Measurements from ENCODE around the gene FAM107A. TPM values are rescaled to one million over a fixed set of nuclear protein-coding genes. Genes with fewer than 3 reads are reported as not detected.
A peak's percentile ranks its signal among the peaks of the same experiment; 100 is the strongest.
"Not testable (repeated sequence)": the region's sequence is repeated elsewhere in the genome, so short reads cannot be mapped to it uniquely, and the experiment has no call there.

The FAM107A gene
- total RNA-seq, 2 experiments from 2014 or later, result not detected

DNA sequence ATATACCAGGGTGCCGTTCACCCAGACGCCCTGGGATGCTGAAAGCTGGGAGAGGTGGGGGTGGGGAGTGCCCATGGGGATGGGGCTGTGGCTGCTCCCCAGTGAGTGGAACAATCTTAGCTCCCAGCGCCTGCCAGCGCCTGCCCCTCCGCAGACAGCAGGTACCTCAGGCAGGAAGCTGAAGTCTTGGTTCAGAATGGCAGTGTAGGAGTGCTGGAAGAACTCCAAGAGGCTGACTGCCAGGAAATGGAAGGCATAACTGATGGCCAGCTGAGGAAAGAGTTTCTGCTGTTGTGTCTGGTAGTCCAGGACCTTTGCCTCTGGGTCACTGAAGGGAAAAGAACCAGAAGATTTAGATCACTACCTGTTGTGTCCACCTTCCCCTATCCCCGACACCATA, 48.6 kb downstream of the FAM107A start:
- Mint-ChIP-seq H3K36me3 (ENCODE audit: low read depth) (no peaks in the 10 kb centered on the region), H3K27ac (no peak overlapping the region), H3K27me3 (no peaks in the 10 kb centered on the region), H3K4me1 (ENCODE audit: low read depth) (peaks cover 7% of the 10 kb centered on the region), H3K9me3 (no peaks in the 10 kb centered on the region), H3K4me3 (no peak overlapping the region)
- peaks cover 8% of the 10 kb centered on the region for H3K4me1 ChIP-seq (ENCODE audit: insufficient read depth, low read length)
- intact Hi-C loops (cut with DNase I, micrococcal nuclease), result no loop called here
- H3K27ac ChIP-seq (ENCODE audit: low read depth in 1 of 2, low read length in 2 of 2), result no peak overlapping the region
- no peak overlapping the region for H3K4me3 ChIP-seq (ENCODE audit: low read length)
- H3K9me3 ChIP-seq (ENCODE audit: control insufficient read depth in 1 of 2, insufficient read depth in 1 of 2, low read length in 2 of 2), result no peaks in the 10 kb centered on the region
- ChIA-PET POLR2A (no interaction called here), CTCF (no interaction called here)
- no peaks in the 10 kb centered on the region for H3K36me3 ChIP-seq (ENCODE audit: insufficient read depth, low read length)
- ATAC-seq (ENCODE audit: poor library complexity), result no peak
- H3K27me3 ChIP-seq (ENCODE audit: control insufficient read depth in 1 of 2, insufficient read depth in 2 of 2, low read length in 2 of 2), result no peaks in the 10 kb centered on the region
- DNase-seq, result no peak
- TF ChIP-seq, protein P1, sequence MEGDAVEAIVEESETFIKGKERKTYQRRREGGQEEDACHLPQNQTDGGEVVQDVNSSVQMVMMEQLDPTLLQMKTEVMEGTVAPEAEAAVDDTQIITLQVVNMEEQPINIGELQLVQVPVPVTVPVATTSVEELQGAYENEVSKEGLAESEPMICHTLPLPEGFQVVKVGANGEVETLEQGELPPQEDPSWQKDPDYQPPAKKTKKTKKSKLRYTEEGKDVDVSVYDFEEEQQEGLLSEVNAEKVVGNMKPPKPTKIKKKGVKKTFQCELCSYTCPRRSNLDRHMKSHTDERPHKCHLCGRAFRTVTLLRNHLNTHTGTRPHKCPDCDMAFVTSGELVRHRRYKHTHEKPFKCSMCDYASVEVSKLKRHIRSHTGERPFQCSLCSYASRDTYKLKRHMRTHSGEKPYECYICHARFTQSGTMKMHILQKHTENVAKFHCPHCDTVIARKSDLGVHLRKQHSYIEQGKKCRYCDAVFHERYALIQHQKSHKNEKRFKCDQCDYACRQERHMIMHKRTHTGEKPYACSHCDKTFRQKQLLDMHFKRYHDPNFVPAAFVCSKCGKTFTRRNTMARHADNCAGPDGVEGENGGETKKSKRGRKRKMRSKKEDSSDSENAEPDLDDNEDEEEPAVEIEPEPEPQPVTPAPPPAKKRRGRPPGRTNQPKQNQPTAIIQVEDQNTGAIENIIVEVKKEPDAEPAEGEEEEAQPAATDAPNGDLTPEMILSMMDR (IDR thresholded peaks at IDR 0.05), result no peak

DNA sequence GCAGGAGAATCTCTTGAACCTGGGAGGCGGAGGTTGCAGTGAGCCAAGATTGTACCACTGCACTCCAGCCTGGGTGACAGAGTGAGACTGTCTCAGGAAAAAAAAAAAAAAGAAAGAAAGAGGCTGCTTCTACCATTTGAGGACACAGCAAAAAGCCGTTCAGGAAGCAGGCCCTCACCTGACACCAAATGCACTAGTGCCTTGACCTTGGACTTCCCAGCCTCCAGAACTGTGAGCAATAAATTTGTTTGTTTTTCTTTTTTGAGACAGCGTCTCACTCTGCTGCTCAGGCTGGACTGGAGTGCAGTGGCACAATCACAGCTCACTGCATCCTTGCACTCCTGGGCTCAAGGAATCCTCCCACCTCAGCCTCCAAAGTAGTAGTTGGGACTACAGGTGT, 49.8 kb downstream of the FAM107A start:
- H3K4me1 Mint-ChIP-seq (ENCODE audit: low read depth); H3K4me1 ChIP-seq (ENCODE audit: insufficient read depth, low read length); H3K27ac ChIP-seq (ENCODE audit: low read depth in 1 of 2, low read length in 2 of 2); H3K9me3 ChIP-seq (ENCODE audit: control insufficient read depth in 1 of 2, insufficient read depth in 1 of 2, low read length in 2 of 2); H3K27me3 ChIP-seq (ENCODE audit: control insufficient read depth in 1 of 2, insufficient read depth in 2 of 2, low read length in 2 of 2); H3K36me3 Mint-ChIP-seq (ENCODE audit: low read depth); H3K9me3 Mint-ChIP-seq; H3K27ac Mint-ChIP-seq; ATAC-seq (ENCODE audit: poor library complexity); H3K36me3 ChIP-seq (ENCODE audit: insufficient read depth, low read length); POLR2A ChIA-PET; H3K4me3 ChIP-seq (ENCODE audit: low read length); DNase-seq; intact Hi-C loops (cut with DNase I, micrococcal nuclease); H3K27me3 Mint-ChIP-seq; H3K4me3 Mint-ChIP-seq: not testable (repeated sequence)
- CTCF ChIA-PET, result interaction anchor here (1.2 kb wide), 1 partner anchor 35 kb away, joined by 3 read pairs; the partner anchor contains the start of gene KCTD6

DNA sequence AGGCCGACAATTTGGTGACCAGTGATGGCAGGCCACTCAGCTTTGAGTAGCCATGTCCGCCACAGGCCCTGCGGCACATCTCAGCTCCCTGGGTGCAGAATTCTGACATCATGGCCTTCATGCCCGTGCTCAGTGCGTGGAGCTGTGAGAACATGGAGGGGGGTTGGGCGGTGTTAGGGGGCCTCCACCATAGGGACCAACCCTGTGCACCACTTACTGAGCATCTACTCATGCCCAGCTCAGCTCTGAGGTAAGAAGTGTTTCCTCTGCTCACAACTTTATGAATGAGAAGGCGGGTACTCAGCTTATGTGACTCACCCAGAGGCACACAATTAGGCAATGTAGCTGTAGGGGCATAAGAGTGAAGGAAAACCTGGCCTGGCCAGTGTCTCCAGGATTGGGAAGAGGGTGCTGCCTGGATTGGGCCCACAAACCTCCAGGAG, 50.7 kb downstream of the FAM107A start:
- no peaks in the 10 kb centered on the region for H3K9me3 ChIP-seq (ENCODE audit: control insufficient read depth in 1 of 2, insufficient read depth in 1 of 2, low read length in 2 of 2)
- intact Hi-C loops (cut with DNase I, micrococcal nuclease), result no loop called here
- H3K4me3 ChIP-seq (ENCODE audit: low read length), result no peak overlapping the region
- ATAC-seq (ENCODE audit: poor library complexity) (no peak), DNase-seq (peak in 2 of 14 experiments; percentile 42 to 53)
- H3K27ac ChIP-seq (ENCODE audit: low read depth in 1 of 2, low read length in 2 of 2), result no peak overlapping the region
- POLR2A ChIA-PET, result no interaction called here
- no peaks in the 10 kb centered on the region for H3K27me3 Mint-ChIP-seq
- no peaks in the 10 kb centered on the region for H3K36me3 ChIP-seq (ENCODE audit: insufficient read depth, low read length)
- H3K36me3 Mint-ChIP-seq (ENCODE audit: low read depth), result no peaks in the 10 kb centered on the region
- CTCF ChIA-PET, result interaction anchor here (1.2 kb wide), 1 partner anchor 35 kb away, joined by 3 read pairs; the partner anchor contains the start of gene KCTD6
- H3K4me1 ChIP-seq (ENCODE audit: insufficient read depth, low read length), result no peaks in the 10 kb centered on the region
- H3K27ac Mint-ChIP-seq, result no peak overlapping the region
- H3K9me3 Mint-ChIP-seq, result no peaks in the 10 kb centered on the region
- H3K4me3 Mint-ChIP-seq, result no peak overlapping the region
- TF ChIP-seq, protein P1 (IDR thresholded peaks at IDR 0.05), result no peak
- H3K27me3 ChIP-seq (ENCODE audit: control insufficient read depth in 1 of 2, insufficient read depth in 2 of 2, low read length in 2 of 2), result no peaks in the 10 kb centered on the region
- no peaks in the 10 kb centered on the region for H3K4me1 Mint-ChIP-seq (ENCODE audit: low read depth)

DNA sequence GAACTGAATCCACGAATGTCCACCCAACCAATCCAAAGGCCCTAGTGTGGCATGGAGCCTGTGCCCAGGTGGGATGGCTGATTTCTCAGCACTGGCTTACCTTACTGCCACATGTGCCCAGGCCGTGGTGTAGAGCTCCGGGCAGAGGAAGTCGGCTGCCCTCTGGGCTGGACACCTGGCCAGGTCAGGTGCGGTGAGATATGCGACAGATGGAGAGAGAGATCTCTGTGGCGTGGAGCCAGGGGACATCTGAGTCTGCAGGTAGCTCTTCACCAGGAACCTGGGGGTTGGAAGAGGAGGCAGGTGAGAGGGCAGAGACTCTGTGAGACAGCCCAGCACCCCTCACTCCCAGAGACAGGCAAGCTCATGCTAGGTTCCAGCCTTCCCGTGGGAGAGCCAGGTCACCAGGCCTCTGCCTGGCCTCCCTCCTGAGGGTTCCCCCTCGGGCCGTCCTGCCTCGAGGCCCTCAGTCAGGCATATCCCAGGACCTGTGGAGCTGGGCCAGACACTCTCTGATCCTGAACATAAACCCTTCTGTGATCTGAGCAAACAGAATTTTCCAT, 52.8 kb downstream of the FAM107A start:
- CTCF ChIA-PET, result interaction anchor here (0.6 kb wide), 1 partner anchor 69 kb away, joined by 3 read pairs; no protein-coding TSS in a partner anchor
- Histone ChIP-seq H3K9me3 (ENCODE audit: control insufficient read depth in 1 of 2, insufficient read depth in 1 of 2, low read length in 2 of 2) (no peaks in the 10 kb centered on the region), H3K36me3 (ENCODE audit: insufficient read depth, low read length) (no peaks in the 10 kb centered on the region), H3K27me3 (ENCODE audit: control insufficient read depth in 1 of 2, insufficient read depth in 2 of 2, low read length in 2 of 2) (no peaks in the 10 kb centered on the region), H3K27ac (ENCODE audit: low read depth in 1 of 2, low read length in 2 of 2) (no peak overlapping the region), H3K4me3 (ENCODE audit: low read length) (no peak overlapping the region), H3K4me1 (ENCODE audit: insufficient read depth, low read length) (no peaks in the 10 kb centered on the region)
- POLR2A ChIA-PET, result no interaction called here
- Mint-ChIP-seq H3K27ac (no peak overlapping the region), H3K36me3 (ENCODE audit: low read depth) (no peaks in the 10 kb centered on the region), H3K4me3 (no peak overlapping the region), H3K27me3 (no peaks in the 10 kb centered on the region), H3K9me3 (no peaks in the 10 kb centered on the region), H3K4me1 (ENCODE audit: low read depth) (no peaks in the 10 kb centered on the region)
- ATAC-seq (ENCODE audit: poor library complexity) (no peak), DNase-seq (no peak)
- TF ChIP-seq, protein P1 (IDR thresholded peaks at IDR 0.05), result no peak
- intact Hi-C loops (cut with DNase I, micrococcal nuclease), result no loop called here
